Activated T-helper 17 cell treated with anti-CD3 and anti-CD28 coated beads, Interleukin-2, amount 50 U/mL, for 72 hours (primary cell): ENCODE results near the gene GBP3. TPM values are rescaled to one million over a fixed set of nuclear protein-coding genes. Genes with fewer than 3 reads are reported as not detected.
"Not testable (repeated sequence)": the region's sequence is repeated elsewhere in the genome, so short reads cannot be mapped to it uniquely, and the experiment has no call there.

ENCODE experiments used
- ATAC-seq: fragments of 150-1000 bp; cut with Tn5 transposase; replicated peaks from 2 replicates; pipeline ENCODE4 v1.10.0; 2021; ENCODE audit warnings: mild to moderate bottlenecking, moderate library complexity
- H3K27ac Mint-ChIP-seq: one replicate; pipeline ENCODE4 v1.8.0; 2022; ENCODE audit warnings: mixed read lengths
- H3K27me3 Mint-ChIP-seq: one replicate; pipeline ENCODE4 v1.8.0; 2022; ENCODE audit warnings: mixed read lengths
- H3K36me3 Mint-ChIP-seq: one replicate; pipeline ENCODE4 v1.8.0; 2022; ENCODE audit warnings: low read depth, mild to moderate bottlenecking, mixed read lengths
- H3K4me1 Mint-ChIP-seq: one replicate; pipeline ENCODE4 v1.8.0; 2022; ENCODE audit warnings: mixed read lengths
- H3K4me3 Mint-ChIP-seq: one replicate; pipeline ENCODE4 v1.8.0; 2022; ENCODE audit warnings: mild to moderate bottlenecking, mixed read lengths
- H3K9me3 Mint-ChIP-seq: one replicate; pipeline ENCODE4 v1.8.0; 2022; ENCODE audit warnings: mixed read lengths
- total RNA-seq, 2 donors: library from RNA; stranded (reverse); gene quantifications; one replicate each; pipeline ENCODE4 v1.2.3, GENCODE V29; 2022

GBP3 gene
- total RNA-seq, 2 donors from 2014 or later = 5.7 to 7.6 TPM

- Mint-ChIP-seq H3K9me3 (peaks cover 3% of the 10 kb centered on the region), H3K27ac (no peak overlapping the region), H3K36me3 (peaks cover 52% of the 10 kb centered on the region), H3K4me3 (no peak overlapping the region), H3K27me3 (no peaks in the 10 kb centered on the region), H3K4me1 (no peaks in the 10 kb centered on the region)
- ATAC-seq = no peak
Observed at GRCh38 chr1:89047734-89048133, 25.1 kb upstream of the GBP3 start.

- H3K4me3 Mint-ChIP-seq, H3K27me3 Mint-ChIP-seq, H3K9me3 Mint-ChIP-seq, H3K27ac Mint-ChIP-seq, H3K4me1 Mint-ChIP-seq: not testable (repeated sequence)
- H3K36me3 Mint-ChIP-seq = peaks cover 41% of the 10 kb centered on the region
- ATAC-seq = peak; percentile 95
Observed at GRCh38 chr1:89046318-89047183, 23.9 kb upstream of the GBP3 start.

GRCh38 chr1:89044970-89045721 lies 22.5 kb upstream of the GBP3 start:
- H3K9me3 Mint-ChIP-seq = peaks cover 3% of the 10 kb centered on the region
- no peak for ATAC-seq
- H3K36me3 Mint-ChIP-seq = peaks cover 30% of the 10 kb centered on the region
- H3K4me1 Mint-ChIP-seq = peaks cover 14% of the 10 kb centered on the region
- peaks cover 2% of the 10 kb centered on the region for H3K27me3 Mint-ChIP-seq
- no peak overlapping the region for H3K27ac Mint-ChIP-seq
- no peak overlapping the region for H3K4me3 Mint-ChIP-seq

- ATAC-seq = no peak
- Mint-ChIP-seq H3K36me3 (peaks cover 20% of the 10 kb centered on the region), H3K27ac (no peak overlapping the region), H3K4me3 (no peak overlapping the region), H3K9me3 (peaks cover 3% of the 10 kb centered on the region), H3K4me1 (peaks cover 19% of the 10 kb centered on the region), H3K27me3 (peaks cover 9% of the 10 kb centered on the region)
Observed at GRCh38 chr1:89043940-89044339, 21.3 kb upstream of the GBP3 start.

- Mint-ChIP-seq H3K9me3 (peaks cover 3% of the 10 kb centered on the region), H3K36me3 (peaks cover 5% of the 10 kb centered on the region), H3K27ac (no peak overlapping the region), H3K4me3 (no peak overlapping the region), H3K4me1 (peaks cover 21% of the 10 kb centered on the region), H3K27me3 (peaks cover 10% of the 10 kb centered on the region)
- no peak for ATAC-seq
Observed at GRCh38 chr1:89042491-89042890, 19.8 kb upstream of the GBP3 start.

- H3K27me3 Mint-ChIP-seq = peaks cover 10% of the 10 kb centered on the region
- H3K9me3 Mint-ChIP-seq = peaks cover 3% of the 10 kb centered on the region
- peaks cover 4% of the 10 kb centered on the region for H3K36me3 Mint-ChIP-seq
- peaks cover 21% of the 10 kb centered on the region for H3K4me1 Mint-ChIP-seq
- peak overlapping the region; percentile 66 for H3K27ac Mint-ChIP-seq
- no peak for ATAC-seq
- H3K4me3 Mint-ChIP-seq = peak overlapping the region; percentile 55
Observed at GRCh38 chr1:89041721-89042120, 19.1 kb upstream of the GBP3 start.

- Mint-ChIP-seq H3K27ac (peak overlapping the region; percentile 66), H3K27me3 (peaks cover 10% of the 10 kb centered on the region), H3K4me3 (peak overlapping the region; percentile 55), H3K4me1 (peaks cover 21% of the 10 kb centered on the region), H3K36me3 (peaks cover 4% of the 10 kb centered on the region), H3K9me3 (peaks cover 3% of the 10 kb centered on the region)
- peak; percentile 94 for ATAC-seq
Observed at GRCh38 chr1:89041119-89041641, 18.5 kb upstream of the GBP3 start.

GRCh38 chr1:89040315-89040626 lies 17.6 kb upstream of the GBP3 start:
- Mint-ChIP-seq H3K27me3 (peaks cover 10% of the 10 kb centered on the region), H3K9me3 (peaks cover 3% of the 10 kb centered on the region), H3K4me1 (peaks cover 21% of the 10 kb centered on the region), H3K36me3 (peaks cover 4% of the 10 kb centered on the region), H3K27ac (peak overlapping the region; percentile 66), H3K4me3 (peak overlapping the region; percentile 55)
- no peak for ATAC-seq

GRCh38 chr1:89037186-89037585 lies 14.5 kb upstream of the GBP3 start:
- H3K27me3 Mint-ChIP-seq = peaks cover 10% of the 10 kb centered on the region
- no peak for ATAC-seq

GRCh38 chr1:89035080-89035479 lies 12.4 kb upstream of the GBP3 start:
- no peaks in the 10 kb centered on the region for H3K36me3 Mint-ChIP-seq
- peaks cover 19% of the 10 kb centered on the region for H3K4me1 Mint-ChIP-seq

More at GRCh38 chr1:89037186-89037585, 14.5 kb upstream of the GBP3 start:
- Mint-ChIP-seq H3K4me3 (no peak overlapping the region), H3K4me1 (peaks cover 27% of the 10 kb centered on the region), H3K9me3 (peaks cover 2% of the 10 kb centered on the region), H3K27ac (no peak overlapping the region), H3K36me3 (peaks cover 4% of the 10 kb centered on the region)

GRCh38 chr1:89034004-89034403 lies 11.3 kb upstream of the GBP3 start:
- not testable (repeated sequence) for H3K27me3 Mint-ChIP-seq, H3K4me3 Mint-ChIP-seq, ATAC-seq, H3K9me3 Mint-ChIP-seq, H3K27ac Mint-ChIP-seq, H3K36me3 Mint-ChIP-seq
- peaks cover 19% of the 10 kb centered on the region for H3K4me1 Mint-ChIP-seq

More at GRCh38 chr1:89035080-89035479, 12.4 kb upstream of the GBP3 start:
- peak; percentile 64 for ATAC-seq
- Mint-ChIP-seq H3K27me3 (peaks cover 8% of the 10 kb centered on the region), H3K27ac (no peak overlapping the region), H3K4me3 (no peak overlapping the region), H3K9me3 (peaks cover 3% of the 10 kb centered on the region)

GRCh38 chr1:89029051-89029450 lies 6.4 kb upstream of the GBP3 start:
- peak overlapping the region; percentile 21 for H3K4me3 Mint-ChIP-seq
- ATAC-seq, H3K27me3 Mint-ChIP-seq, H3K36me3 Mint-ChIP-seq, H3K9me3 Mint-ChIP-seq: not testable (repeated sequence)
- H3K27ac Mint-ChIP-seq = peak overlapping the region; percentile 20
- H3K4me1 Mint-ChIP-seq = peaks cover 25% of the 10 kb centered on the region

GRCh38 chr1:89025928-89026327 lies 3.3 kb upstream of the GBP3 start:
- ATAC-seq = peak; percentile 93
- no peaks in the 10 kb centered on the region for H3K36me3 Mint-ChIP-seq
- peaks cover 35% of the 10 kb centered on the region for H3K4me1 Mint-ChIP-seq
- H3K9me3 Mint-ChIP-seq = no peaks in the 10 kb centered on the region
- H3K27me3 Mint-ChIP-seq = no peaks in the 10 kb centered on the region
- H3K4me3 Mint-ChIP-seq = no peak overlapping the region
- no peak overlapping the region for H3K27ac Mint-ChIP-seq

- H3K4me3 Mint-ChIP-seq = peak overlapping the region; percentile 84
- peaks cover 34% of the 10 kb centered on the region for H3K4me1 Mint-ChIP-seq
- no peaks in the 10 kb centered on the region for H3K27me3 Mint-ChIP-seq
- no peak for ATAC-seq
- peaks cover 21% of the 10 kb centered on the region for H3K36me3 Mint-ChIP-seq
- no peaks in the 10 kb centered on the region for H3K9me3 Mint-ChIP-seq
- peak overlapping the region; percentile 80 for H3K27ac Mint-ChIP-seq
Observed at GRCh38 chr1:89023026-89023425, 360 bp upstream of the GBP3 start.

- H3K9me3 Mint-ChIP-seq, H3K4me3 Mint-ChIP-seq, H3K27me3 Mint-ChIP-seq, ATAC-seq, H3K27ac Mint-ChIP-seq: not testable (repeated sequence)
- Mint-ChIP-seq H3K36me3 (peaks cover 67% of the 10 kb centered on the region), H3K4me1 (peaks cover 30% of the 10 kb centered on the region)
Observed at GRCh38 chr1:89018318-89018717, 4.3 kb downstream of the GBP3 start.
